ENCODE results near the gene YIPF1. TPM values are rescaled to one million over a fixed set of nuclear protein-coding genes. Genes with fewer than 3 reads are reported as not detected.
"Not testable (repeated sequence)": the region's sequence is repeated elsewhere in the genome, so short reads cannot be mapped to it uniquely, and the experiment has no call there.

Gene YIPF1
- total RNA-seq, 1 donor from 2014 or later, result 42.7 TPM

- no peaks in the 10 kb centered on the region for H3K27me3 ChIP-seq (ENCODE audit: control insufficient read depth, insufficient read depth, low read length)
- TF ChIP-seq CTCF (IDR thresholded peaks at IDR 0.05; ENCODE audit: insufficient read depth, low read length, poor library complexity, severe bottlenecking), result no peak
- H3K36me3 ChIP-seq (ENCODE audit: control insufficient read depth, insufficient read depth, low read length), result no peaks in the 10 kb centered on the region
- H3K4me3 ChIP-seq (ENCODE audit: low read depth, low read length), result no peak overlapping the region
- DNase-seq (ENCODE audit: low read depth), result no peak
Measured at GRCh38 chr1:53821380-53821779, 68.2 kb downstream of the YIPF1 start.

GRCh38 chr1:53819387-53819786, 70.2 kb downstream of the YIPF1 start:
- Histone ChIP-seq H3K4me3 (ENCODE audit: low read depth, low read length) (no peak overlapping the region), H3K27me3 (ENCODE audit: control insufficient read depth, insufficient read depth, low read length) (no peaks in the 10 kb centered on the region), H3K36me3 (ENCODE audit: control insufficient read depth, insufficient read depth, low read length) (no peaks in the 10 kb centered on the region)
- no peak for TF ChIP-seq CTCF (IDR thresholded peaks at IDR 0.05; ENCODE audit: insufficient read depth, low read length, poor library complexity, severe bottlenecking)
- no peak for DNase-seq (ENCODE audit: low read depth)

- H3K36me3 ChIP-seq (ENCODE audit: control insufficient read depth, insufficient read depth, low read length), result not testable (repeated sequence)
Measured at GRCh38 chr1:53816584-53816983, 73.0 kb downstream of the YIPF1 start.

GRCh38 chr1:53815484-53815883, 74.1 kb downstream of the YIPF1 start:
- H3K36me3 ChIP-seq (ENCODE audit: control insufficient read depth, insufficient read depth, low read length); H3K4me3 ChIP-seq (ENCODE audit: low read depth, low read length); H3K27me3 ChIP-seq (ENCODE audit: control insufficient read depth, insufficient read depth, low read length); DNase-seq (ENCODE audit: low read depth): not testable (repeated sequence)

More at GRCh38 chr1:53816584-53816983, 73.0 kb downstream of the YIPF1 start:
- not testable (repeated sequence) for H3K4me3 ChIP-seq (ENCODE audit: low read depth, low read length); H3K27me3 ChIP-seq (ENCODE audit: control insufficient read depth, insufficient read depth, low read length); DNase-seq (ENCODE audit: low read depth)

- peak; percentile 14 for TF ChIP-seq CTCF (IDR thresholded peaks at IDR 0.05; ENCODE audit: insufficient read depth, low read length, poor library complexity, severe bottlenecking)
- Histone ChIP-seq H3K4me3 (ENCODE audit: low read depth, low read length) (no peak overlapping the region), H3K36me3 (ENCODE audit: control insufficient read depth, insufficient read depth, low read length) (no peaks in the 10 kb centered on the region), H3K27me3 (ENCODE audit: control insufficient read depth, insufficient read depth, low read length) (no peaks in the 10 kb centered on the region)
- no peak for DNase-seq (ENCODE audit: low read depth)
Measured at GRCh38 chr1:53811414-53811851, 78.2 kb downstream of the YIPF1 start.

GRCh38 chr1:53810497-53810896, 79.1 kb downstream of the YIPF1 start:
- no peaks in the 10 kb centered on the region for H3K36me3 ChIP-seq (ENCODE audit: control insufficient read depth, insufficient read depth, low read length)
- DNase-seq (ENCODE audit: low read depth), result no peak
- no peak overlapping the region for H3K4me3 ChIP-seq (ENCODE audit: low read depth, low read length)
- TF ChIP-seq CTCF (IDR thresholded peaks at IDR 0.05; ENCODE audit: insufficient read depth, low read length, poor library complexity, severe bottlenecking), result no peak
- no peaks in the 10 kb centered on the region for H3K27me3 ChIP-seq (ENCODE audit: control insufficient read depth, insufficient read depth, low read length)

GRCh38 chr1:53810007-53810406, 79.6 kb downstream of the YIPF1 start:
- H3K27me3 ChIP-seq (ENCODE audit: control insufficient read depth, insufficient read depth, low read length), result no peaks in the 10 kb centered on the region
- no peaks in the 10 kb centered on the region for H3K36me3 ChIP-seq (ENCODE audit: control insufficient read depth, insufficient read depth, low read length)
- H3K4me3 ChIP-seq (ENCODE audit: low read depth, low read length), result no peak overlapping the region
- no peak for DNase-seq (ENCODE audit: low read depth)
- TF ChIP-seq CTCF (IDR thresholded peaks at IDR 0.05; ENCODE audit: insufficient read depth, low read length, poor library complexity, severe bottlenecking), result no peak

Measured in kidney epithelial cell (primary cell).